K562 (cell line): ENCODE measurements around the gene PRELID1. TPM values are rescaled to one million over a fixed set of nuclear protein-coding genes. Genes with fewer than 3 reads are reported as not detected.
"Not testable (repeated sequence)": the region's sequence is repeated elsewhere in the genome, so short reads cannot be mapped to it uniquely, and the experiment has no call there.

Experiments used
- ATAC-seq: fragments of 200-7000 bp; cut with Tn5 transposase; 3 replicates; pipeline ENCODE4 v1.9.1; 2020; ENCODE audit warnings: moderate library complexity
- BruUV-seq: library from RNA; stranded (reverse); fragments of 400-500 nt; replicated peaks from 2 replicates; lab custom pipeline; 2021; lab: Mats Ljungman, UMichigan
- CTCF ChIA-PET: fragments of 300-600 bp; formaldehyde crosslinking; extraction: SDS; loops from one replicate; lab custom pipeline; 2021; ENCODE audit warnings: low intra/inter-chr PET ratio; lab: Yijun Ruan, JAX
- POLR2A ChIA-PET: fragments of 300-600, 350-650 bp; sonication (Branson Sonifier 250); formaldehyde crosslinking; extraction: SDS; loops from one replicate; lab custom pipeline; 2021; ENCODE audit warnings: antibody characterized with exemption, inconsistent platforms; lab: Yijun Ruan, JAX
- DNase-seq, 4 experiments: peaks; one replicate each; pipeline versions ENCODE4 v3.0.0 to v3.0.0-alpha.2; 2011 to 2018; ENCODE audit warnings: low spot score in 3 of 4, mixed read lengths in 3 of 4; ENCODE audit errors: extremely low read depth in 1 of 4
- FAIRE-seq: peaks from 2 replicates; lab custom pipeline; 2011; peaks lifted over from hg19 to GRCh38; lab: Jason Lieb, UNC
- H2AFZ ChIP-seq: 2 replicates; pipeline ENCODE4 v1.6.0; 2011; ENCODE audit warnings: low read depth, low read length, control low read depth, inconsistent platforms
- H3K27ac ChIP-seq: fragments of 200-600 bp; 3 replicates; pipeline ENCODE4 v1.8.0; 2011; ENCODE audit warnings: low read depth, mild to moderate bottlenecking, control low read depth, inconsistent platforms, low read length, moderate library complexity, mixed read lengths; ENCODE audit errors: extremely low read depth
- H3K27me3 ChIP-seq, 2 experiments: fragments of 300-600 bp in 1 of 2; 2 replicates in 1 of 2; 3 replicates in 1 of 2; pipeline versions ENCODE4 v1.6.0 to v1.8.0; 2011; ENCODE audit warnings: inconsistent platforms in 2 of 2, low read length in 2 of 2, mild to moderate bottlenecking in 1 of 2, mixed read lengths in 1 of 2, moderate library complexity in 1 of 2; ENCODE audit not compliant: control insufficient read depth in 2 of 2, insufficient read depth in 2 of 2
- H3K36me3 ChIP-seq: fragments of 300-600 bp; 3 replicates; pipeline ENCODE4 v1.8.0; 2011; ENCODE audit warnings: mild to moderate bottlenecking, low read length, inconsistent platforms; ENCODE audit not compliant: control insufficient read depth, insufficient read depth
- H3K4me1 ChIP-seq, 2 experiments: fragments of 200-600 bp in 1 of 2; replicated peaks in 1 of 2; 2 replicates in 1 of 2; 3 replicates in 1 of 2; pipeline versions ENCODE4 v1.5.1 to v1.8.0; 2011; ENCODE audit warnings: inconsistent platforms in 2 of 2, low read length in 2 of 2, mild to moderate bottlenecking in 1 of 2, mixed read lengths in 1 of 2, moderate library complexity in 1 of 2; ENCODE audit not compliant: control insufficient read depth in 2 of 2, insufficient read depth in 2 of 2
- H3K4me2 ChIP-seq: 2 replicates; pipeline ENCODE4 v1.6.1; 2011; ENCODE audit warnings: low read length, control low read depth, inconsistent platforms, mixed read lengths; ENCODE audit not compliant: insufficient read depth
- H3K4me3 ChIP-seq: fragments of 200-600 bp; sonication (generic), shearing (Covaris generic); 2 replicates; pipeline ENCODE4 v1.5.1; 2016; ENCODE audit warnings: control low read depth, inconsistent platforms
- H3K79me2 ChIP-seq: fragments of 200-600 bp; 3 replicates; pipeline ENCODE4 v1.8.0; 2011; ENCODE audit warnings: low read length, inconsistent platforms; ENCODE audit not compliant: control insufficient read depth, insufficient read depth
- H3K9ac ChIP-seq, 2 experiments: 2 replicates each; pipeline versions ENCODE4 v1.6.0 to v1.6.1; 2011; ENCODE audit warnings: low read depth in 2 of 2, low read length in 2 of 2, control low read depth in 1 of 2, inconsistent platforms in 1 of 2, mild to moderate bottlenecking in 1 of 2, mixed read lengths in 1 of 2; ENCODE audit not compliant: insufficient read depth in 1 of 2
- H3K9me1 ChIP-seq: one replicate; pipeline ENCODE4 v1.6.0; 2011; ENCODE audit warnings: inconsistent platforms, mild to moderate bottlenecking, low read length, moderate library complexity; ENCODE audit not compliant: control insufficient read depth, insufficient read depth
- H3K9me3 ChIP-seq: replicated peaks from 2 replicates; pipeline ENCODE4 v1.5.1; 2011; ENCODE audit warnings: low read depth, low read length, inconsistent platforms; ENCODE audit not compliant: control insufficient read depth, insufficient read depth
- H4K20me1 ChIP-seq: replicated peaks from 2 replicates; pipeline ENCODE4 v1.6.1; 2011; ENCODE audit warnings: low read length, inconsistent platforms, mixed read lengths; ENCODE audit not compliant: control insufficient read depth, insufficient read depth
- CAMTA2 ChIP-seq: fragments of 250-450 bp; sonication (Bioruptor Pico); conservative IDR thresholded peaks from 2 replicates; pipeline ENCODE4 v1.5.1; 2022
- NFIC ChIP-seq: fragments of 450-650 bp; IDR thresholded peaks from 2 replicates; pipeline ENCODE4 v1.6.1; 2017; ENCODE audit warnings: mild to moderate bottlenecking, inconsistent platforms
- ZNF592 ChIP-seq: fragments of 450-650 bp; IDR thresholded peaks from 2 replicates; pipeline ENCODE4 v1.6.1; 2017; ENCODE audit warnings: antibody characterized with exemption, mild to moderate bottlenecking
- WGBS: fragments of 100-300 bp; shearing (Covaris generic); methylation state at CpG from one replicate; pipeline ENCODE4 v1.1.6; 2016; ENCODE audit warnings: low coverage, mixed read lengths; ENCODE audit not compliant: insufficient coverage; ENCODE audit errors: missing lambda C conversion rate; 5-methylcytosine and 5-hydroxymethylcytosine counted together
- in situ Hi-C: fragments of 300-500 bp; cut with MboI; formaldehyde crosslinking; loops from 4 replicates; pipeline ENCODE4 v1.15.0; 2018; ENCODE audit warnings: inconsistent platforms, mixed read lengths
- intact Hi-C: fragments of 100-400 bp; cut with micrococcal nuclease; formaldehyde crosslinking; loops from 2 replicates; pipeline ENCODE4 v1.14.2; 2022
- polyA plus RNA-seq, 8 experiments: library from polyadenylated mRNA; depleted of rRNA in 4 of 8; stranded (reverse) in 5 of 8; unstranded in 3 of 8; fragments of >200 nt; fragmentation: Nextera tagmentation in 2 of 8; fragmentation: Illumina TruSeq in 1 of 8; extraction: Ambion mirVana in 2 of 8; extraction: Trizol in 1 of 8; gene quantifications; 2 replicates each; pipeline versions ENCODE4 v1.2.1 to v1.2.3, GENCODE V29; 2011 to 2014; ENCODE audit warnings: inconsistent platforms in 1 of 8, missing spikeins in 1 of 8
- total RNA-seq, 7 experiments: library from RNA; depleted of rRNA in 6 of 7; stranded (reverse); fragments of >200 nt in 6 of 7; fragmentation: Illumina TruSeq in 2 of 7; extraction: Trizol in 2 of 7; gene quantifications; 2 replicates each; pipeline versions ENCODE4 v1.2.1 to v1.2.3, GENCODE V29; 2011 to 2021; ENCODE audit warnings: low replicate concordance in 1 of 7

The PRELID1 gene
- total and polyA plus RNA-seq, 9 of the 15 experiments (the other 6 are each of a cell fraction or from before 2014, with no cell fraction given) = 40.1 to 484 (median 340) TPM

GRCh38 chr5:177256296-177256695 is 47.3 kb upstream of the PRELID1 start:
- Histone ChIP-seq H3K9me3 (no peaks in the 10 kb centered on the region), H3K79me2 (no peaks in the 10 kb centered on the region), H3K9ac (0 out of 4 replicates have a peak overlapping the region, but pooled peaks of 1 of the 2 experiments have one; percentile 31), H2AFZ (no peak overlapping the region), H3K4me2 (no peak overlapping the region), H3K9me1 (no peaks in the 10 kb centered on the region), H3K4me1 (0 out of 5 replicates have a peak, but pooled peaks cover 0 to 2% of the 10 kb centered on the region in 2 experiments), H3K27me3 (no peaks in the 10 kb centered on the region), H4K20me1 (no peaks in the 10 kb centered on the region), H3K36me3 (peaks cover 84% of the 10 kb centered on the region), H3K27ac (no peak overlapping the region), H3K4me3 (no peak overlapping the region)
- BruUV-seq = no TSS peak
- no peak for ATAC-seq
- POLR2A ChIA-PET = no interaction called here
- intact Hi-C loops = no loop called here
- no peak for DNase-seq
- CTCF ChIA-PET = no interaction called here
- 76% methylated on average over 5 of the region's 5 CpGs for WGBS
- FAIRE-seq = no peak
- in situ Hi-C loops = no loop called here
- TF ChIP-seq NFIC (0 out of 2 replicates have a peak, but pooled peaks have one; percentile 13), CAMTA2 (CRISPR knock-in tag) (no peak), ZNF592 (no peak)

GRCh38 chr5:177258711-177259110 is 44.9 kb upstream of the PRELID1 start:
- CTCF ChIA-PET, in situ Hi-C loops, H3K4me1 ChIP-seq, H3K27me3 ChIP-seq, H2AFZ ChIP-seq, ATAC-seq, H3K9me1 ChIP-seq, H3K4me3 ChIP-seq, H3K27ac ChIP-seq, H3K4me2 ChIP-seq, FAIRE-seq, DNase-seq, H3K9ac ChIP-seq, intact Hi-C loops, BruUV-seq, POLR2A ChIA-PET, H3K79me2 ChIP-seq, H3K9me3 ChIP-seq, H4K20me1 ChIP-seq: not testable (repeated sequence)
- H3K36me3 ChIP-seq = peaks cover 88% of the 10 kb centered on the region
- WGBS = 97% methylated on average over 6 of the region's 7 CpGs
